ENCODE data around the gene VARS1.

The VARS1 gene

DNA sequence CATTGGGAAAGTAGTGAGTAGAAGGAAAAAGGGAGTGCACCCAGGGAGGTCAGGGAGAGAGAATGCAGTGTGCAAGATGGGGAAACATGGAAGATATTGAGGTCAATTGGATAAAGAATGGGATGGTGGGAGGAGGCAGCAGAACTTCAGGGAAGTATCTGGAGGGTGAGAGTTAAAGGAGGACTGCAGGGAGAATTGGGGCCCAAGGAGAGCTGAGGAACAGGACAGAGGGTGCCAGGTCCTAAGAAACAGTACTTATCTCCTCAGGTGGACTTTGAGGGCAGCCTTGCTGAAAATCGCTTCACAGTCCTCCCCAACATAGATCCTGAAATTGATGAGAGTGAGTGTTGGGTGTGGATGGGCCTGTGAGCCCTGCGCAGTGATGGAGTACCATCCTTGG, 37.3 kb downstream of the VARS1 start:
- no peaks in the 10 kb centered on the region for H3K9me3 Mint-ChIP-seq (ENCODE audit: low read depth)
- no peak overlapping the region for H3K27ac Mint-ChIP-seq
- H3K36me3 Mint-ChIP-seq, result peaks cover 19% of the 10 kb centered on the region
- no peaks in the 10 kb centered on the region for H3K27me3 Mint-ChIP-seq
- H3K4me1 Mint-ChIP-seq (ENCODE audit: low read depth), result no peaks in the 10 kb centered on the region
- no peak overlapping the region for H3K4me3 Mint-ChIP-seq

DNA sequence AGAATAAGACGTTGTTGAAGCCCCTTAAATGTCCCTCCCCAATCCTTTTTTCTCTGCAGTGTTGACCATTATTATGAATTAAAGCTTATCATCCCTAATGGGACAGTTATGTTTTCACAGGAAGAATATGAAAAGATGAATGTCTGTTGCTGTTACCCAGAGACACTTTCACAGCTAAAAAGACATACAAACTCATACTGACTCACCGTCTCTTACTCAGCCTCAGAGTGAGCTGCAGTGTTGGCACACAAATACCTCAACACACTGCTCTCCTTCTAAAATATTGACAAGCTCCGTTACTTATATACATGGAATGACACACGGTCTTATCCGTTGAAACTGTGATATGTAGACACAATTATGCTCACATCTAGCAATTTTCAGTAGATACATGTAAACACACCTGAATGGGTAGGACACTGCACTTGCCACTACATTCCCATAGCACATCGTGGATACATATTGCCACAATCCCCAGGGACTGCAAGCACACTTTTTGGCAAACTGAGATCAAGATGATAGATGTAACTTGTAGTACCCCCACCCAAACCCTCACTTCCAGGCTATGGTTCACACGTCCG, 42.7 kb downstream of the VARS1 start:
- Mint-ChIP-seq H3K4me3 (no peak overlapping the region), H3K4me1 (ENCODE audit: low read depth) (no peaks in the 10 kb centered on the region), H3K27me3 (no peaks in the 10 kb centered on the region), H3K27ac (no peak overlapping the region), H3K9me3 (ENCODE audit: low read depth) (no peaks in the 10 kb centered on the region), H3K36me3 (peaks cover 9% of the 10 kb centered on the region)

DNA sequence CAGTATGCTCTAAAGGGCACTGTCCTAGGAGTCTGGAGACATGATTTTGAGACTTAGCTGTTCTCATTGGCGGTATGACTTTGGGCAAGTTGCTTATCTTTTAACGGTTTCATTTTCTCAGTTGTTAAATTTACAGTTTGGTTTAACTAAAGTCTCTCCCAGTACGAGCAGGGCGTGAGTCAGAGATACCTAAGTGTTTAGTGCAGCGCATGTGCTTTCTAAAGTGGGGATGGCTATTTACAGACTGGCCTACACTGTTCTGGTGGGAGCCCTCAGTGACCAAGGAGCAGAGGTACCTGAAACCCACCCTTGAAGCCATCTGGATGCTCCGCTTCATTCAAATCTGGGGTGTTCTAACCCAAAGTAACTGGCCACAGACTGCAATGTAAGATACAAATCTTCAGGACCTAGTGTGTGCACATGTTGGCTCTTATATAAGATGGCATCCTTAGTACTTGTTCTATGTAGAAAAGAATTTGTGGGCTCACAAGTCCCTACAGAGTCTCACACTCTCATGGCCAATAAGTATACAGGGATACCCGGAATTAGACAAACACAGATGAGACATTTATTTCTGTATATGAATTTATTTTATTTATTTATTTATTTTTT, 45.0 kb downstream of the VARS1 start:
- Mint-ChIP-seq H3K4me3 (no peak overlapping the region), H3K4me1 (ENCODE audit: low read depth) (no peaks in the 10 kb centered on the region), H3K27me3 (no peaks in the 10 kb centered on the region), H3K36me3 (peaks cover 14% of the 10 kb centered on the region), H3K27ac (no peak overlapping the region), H3K9me3 (ENCODE audit: low read depth) (no peaks in the 10 kb centered on the region)

DNA sequence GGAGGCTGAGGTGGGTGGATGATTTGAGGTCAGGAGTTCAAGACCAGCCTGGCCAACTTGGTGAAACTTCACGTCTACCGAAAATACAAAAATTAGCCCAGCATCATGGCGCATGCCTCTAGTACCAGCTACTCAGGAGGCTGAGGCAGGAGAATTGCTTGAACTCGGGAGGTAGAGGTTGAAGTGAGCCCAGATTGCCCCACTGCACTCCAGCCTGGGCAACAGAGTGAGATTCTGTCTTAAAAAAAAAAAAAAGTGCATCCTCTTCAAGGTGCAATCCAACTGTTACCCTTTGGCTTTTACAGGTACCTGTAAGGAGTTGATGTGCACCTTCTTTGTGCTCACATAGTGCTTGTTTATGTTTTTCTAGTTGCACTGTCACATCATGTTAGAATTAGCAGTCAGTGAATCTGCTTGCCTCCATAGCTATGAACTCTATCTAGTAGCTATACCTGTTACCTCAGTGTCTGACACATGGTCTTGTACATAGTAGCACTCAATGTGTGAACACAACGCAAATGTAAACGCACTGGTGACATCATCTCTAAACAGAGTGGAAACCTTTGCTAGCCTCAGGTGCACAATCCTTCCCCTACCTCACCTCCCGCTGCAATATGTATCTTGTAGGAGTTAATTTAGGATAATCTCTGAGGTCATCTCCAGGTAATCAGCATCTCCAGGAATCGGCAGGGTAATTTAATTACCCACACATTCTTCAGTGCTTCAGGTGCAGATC, 46.1 kb downstream of the VARS1 start:
- H3K36me3 Mint-ChIP-seq, result peaks cover 20% of the 10 kb centered on the region
- H3K27ac Mint-ChIP-seq, result no peak overlapping the region
- H3K27me3 Mint-ChIP-seq, result no peaks in the 10 kb centered on the region
- H3K4me1 Mint-ChIP-seq (ENCODE audit: low read depth), result no peaks in the 10 kb centered on the region
- no peaks in the 10 kb centered on the region for H3K9me3 Mint-ChIP-seq (ENCODE audit: low read depth)
- H3K4me3 Mint-ChIP-seq, result no peak overlapping the region

Data from activated naive CD8-positive, alpha-beta T cell (primary cell).